BJ (cell line): ENCODE data around the gene PIAS4. TPM values are rescaled to one million over a fixed set of nuclear protein-coding genes. Genes with fewer than 3 reads are reported as not detected.

Source experiments
- CTCF ChIA-PET: fragments of 350-600 bp; formaldehyde crosslinking; extraction: SDS; loops from one replicate; lab custom pipeline; 2021; ENCODE audit warnings: antibody characterized with exemption, inconsistent platforms; lab: Yijun Ruan, JAX
- POLR2A ChIA-PET: fragments of 300-600 bp; sonication (Branson Sonifier 250); formaldehyde crosslinking; extraction: SDS; loops from one replicate; lab custom pipeline; 2021; ENCODE audit warnings: antibody characterized with exemption; lab: Charles Lee
- DNase-seq: peaks from one replicate; pipeline ENCODE4 v3.0.0-alpha.2; 2011; ENCODE audit warnings: low read depth
- H3K27me3 ChIP-seq: 2 replicates; pipeline ENCODE4 v1.6.0; 2011; ENCODE audit warnings: low read length; ENCODE audit not compliant: control insufficient read depth, insufficient read depth
- H3K36me3 ChIP-seq: 2 replicates; pipeline ENCODE4 v1.5.1; 2011; ENCODE audit warnings: low read length; ENCODE audit not compliant: control insufficient read depth, insufficient read depth
- H3K4me3 ChIP-seq: 2 replicates; pipeline ENCODE4 v1.5.1; 2011; ENCODE audit warnings: low read depth, mild to moderate bottlenecking, control low read depth, low read length
- CTCF ChIP-seq: IDR thresholded peaks from 2 replicates; pipeline ENCODE4 v1.5.1; 2011; ENCODE audit warnings: low read depth, mild to moderate bottlenecking, control low read depth, inconsistent platforms, low read length, moderate library complexity; ENCODE audit not compliant: insufficient read depth
- polyA plus RNA-seq: library from polyadenylated mRNA; depleted of rRNA; stranded (reverse); fragments of >200 nt; gene quantifications from 2 replicates; pipeline ENCODE4 v1.2.3, GENCODE V29; 2011

PIAS4 gene
- polyA plus RNA-seq, 1 experiment: 18.2 TPM

- CTCF ChIA-PET: no interaction called here
- H3K4me3 ChIP-seq: peak overlapping the region; percentile 97
- no peaks in the 10 kb centered on the region for H3K27me3 ChIP-seq
- DNase-seq: no peak
- TF ChIP-seq CTCF: no peak
- POLR2A ChIA-PET: no interaction called here
- H3K36me3 ChIP-seq: peaks cover 11% of the 10 kb centered on the region
Measured at GRCh38 chr19:4066176-4066606, 58.7 kb downstream of the PIAS4 start.

GRCh38 chr19:4066682-4067395 is 59.3 kb downstream of the PIAS4 start, which contains the start of gene ZBTB7A:
Gene ZBTB7A (minus strand): TSS chr19:4066899. CDS start chr19:4055232, 11,667 bp downstream.
- DNase-seq: no peak
- ChIA-PET CTCF (no interaction called here), POLR2A (interaction anchor here (0.6 kb wide), 1 partner anchor 97 kb away, joined by 5 read pairs; no protein-coding TSS in a partner anchor)
- no peak for TF ChIP-seq CTCF
- peaks cover 9% of the 10 kb centered on the region for H3K36me3 ChIP-seq
- peak within 1 kb of the TSS; percentile 97 for H3K4me3 ChIP-seq
- H3K27me3 ChIP-seq: no peaks in the 10 kb centered on the region

- no peak for TF ChIP-seq CTCF
- CTCF ChIA-PET: no interaction called here
- Histone ChIP-seq H3K36me3 (peaks cover 8% of the 10 kb centered on the region), H3K27me3 (no peaks in the 10 kb centered on the region), H3K4me3 (peak overlapping the region; percentile 97)
- POLR2A ChIA-PET: no interaction called here
- DNase-seq: no peak
Measured at GRCh38 chr19:4067396-4068046, 60.0 kb downstream of the PIAS4 start.

GRCh38 chr19:4068047-4068966 is 60.8 kb downstream of the PIAS4 start:
- Histone ChIP-seq H3K27me3 (no peaks in the 10 kb centered on the region), H3K36me3 (peaks cover 3% of the 10 kb centered on the region), H3K4me3 (peak overlapping the region; percentile 97)
- TF ChIP-seq CTCF: no peak
- DNase-seq: no peak
- POLR2A ChIA-PET: no interaction called here
- CTCF ChIA-PET: no interaction called here
